Keratinocyte (primary cell): ENCODE data around the gene CAP2. TPM values are rescaled to one million over a fixed set of nuclear protein-coding genes. Genes with fewer than 3 reads are reported as not detected.

ENCODE experiments used
- DNase-seq: peaks from one replicate; pipeline ENCODE4 v3.0.0-alpha.2; 2011; ENCODE audit warnings: low read depth, missing footprints, low spot score
- FAIRE-seq: peaks from 2 replicates; lab custom pipeline; 2011; peaks lifted over from hg19 to GRCh38; lab: Jason Lieb, UNC
- H2AFZ ChIP-seq: 2 replicates; pipeline ENCODE4 v1.6.0; 2012; ENCODE audit warnings: low read length, control low read depth, inconsistent platforms; ENCODE audit not compliant: control insufficient read depth
- H3K27ac ChIP-seq: 2 replicates; pipeline ENCODE4 v1.5.1; 2011; ENCODE audit warnings: low read length; ENCODE audit not compliant: control insufficient read depth, insufficient read depth
- H3K27me3 ChIP-seq: 3 replicates; pipeline ENCODE4 v1.6.0; 2011; ENCODE audit warnings: low read length; ENCODE audit not compliant: control insufficient read depth, insufficient read depth; ENCODE audit errors: extremely low read depth
- H3K36me3 ChIP-seq, 2 experiments: 2 replicates in 1 of 2; 3 replicates in 1 of 2; pipeline ENCODE4 v1.5.1; 2011; ENCODE audit warnings: low read length in 2 of 2, mild to moderate bottlenecking in 1 of 2; ENCODE audit not compliant: control insufficient read depth in 2 of 2, insufficient read depth in 2 of 2; ENCODE audit errors: extremely low read depth in 1 of 2
- H3K4me1 ChIP-seq: 3 replicates; pipeline ENCODE4 v1.5.1; 2011; ENCODE audit warnings: low read length; ENCODE audit not compliant: control insufficient read depth, insufficient read depth; ENCODE audit errors: extremely low read depth
- H3K4me2 ChIP-seq: 3 replicates; pipeline ENCODE4 v1.6.0; 2011; ENCODE audit warnings: low read depth, low read length; ENCODE audit not compliant: control insufficient read depth, insufficient read depth; ENCODE audit errors: extremely low read depth
- H3K4me3 ChIP-seq, 3 experiments: fragments of 200-600 bp in 1 of 3; sonication (generic) in 1 of 3; 2 replicates in 2 of 3; 3 replicates in 1 of 3; pipeline ENCODE4 v1.5.1; 2011 to 2016; ENCODE audit warnings: low read length in 3 of 3, mild to moderate bottlenecking in 3 of 3, control low read depth in 2 of 3, inconsistent platforms in 1 of 3, low read depth in 1 of 3, mixed read lengths in 1 of 3, mixed run types in 1 of 3, moderate library complexity in 1 of 3; ENCODE audit not compliant: control insufficient read depth in 2 of 3, insufficient read depth in 2 of 3; ENCODE audit errors: extremely low read depth in 1 of 3
- H3K79me2 ChIP-seq: 2 replicates; pipeline ENCODE4 v1.6.0; 2012; ENCODE audit warnings: low read length; ENCODE audit not compliant: control insufficient read depth, insufficient read depth
- H3K9ac ChIP-seq: 3 replicates; pipeline ENCODE4 v1.6.0; 2011; ENCODE audit warnings: low read length; ENCODE audit not compliant: control insufficient read depth, insufficient read depth; ENCODE audit errors: extremely low read depth
- H3K9me1 ChIP-seq: 3 replicates; pipeline ENCODE4 v1.6.0; 2011; ENCODE audit warnings: low read length; ENCODE audit not compliant: control insufficient read depth, insufficient read depth; ENCODE audit errors: extremely low read depth
- H3K9me3 ChIP-seq: 2 replicates; pipeline ENCODE4 v1.5.1; 2012; ENCODE audit warnings: low read depth, low read length; ENCODE audit not compliant: control insufficient read depth
- H4K20me1 ChIP-seq: 3 replicates; pipeline ENCODE4 v1.6.0; 2011; ENCODE audit warnings: low read length; ENCODE audit not compliant: control insufficient read depth, insufficient read depth; ENCODE audit errors: extremely low read depth
- EZH2 ChIP-seq: IDR thresholded peaks from one replicate; pipeline ENCODE4 v1.6.1; 2012; ENCODE audit warnings: inconsistent platforms, mild to moderate bottlenecking, low read length, moderate library complexity
- dilution Hi-C: fragments of 300-500 bp; cut with MboI; formaldehyde crosslinking; loops from one replicate; pipeline ENCODE4 v1.7.0; 2020; ENCODE audit warnings: low sequenced_read_pairs; ENCODE audit not compliant: extremely low pct_ligation_motif_present
- polyA plus RNA-seq, 5 experiments: library from polyadenylated mRNA; depleted of rRNA in 3 of 5; stranded (reverse) in 3 of 5; stranded (forward) in 1 of 5; unstranded in 1 of 5; fragments of >200 nt; gene quantifications; 1 replicate in 1 of 5; 2 replicates in 3 of 5; 3 replicates in 1 of 5; pipeline versions ENCODE4 v1.2.1 to v1.2.3, GENCODE V29; 2011 to 2012; ENCODE audit warnings: missing spikeins in 2 of 5, low read depth in 1 of 5, low replicate concordance in 1 of 5
- TF ChIP-seq, protein P1 (sequence below), 3 experiments: IDR thresholded peaks in 1 of 3; conservative IDR thresholded peaks in 1 of 3; optimal IDR thresholded peaks in 1 of 3; 2 replicates in 2 of 3; 3 replicates in 1 of 3; pipeline versions ENCODE3 to v1.5.1; 2011; ENCODE audit warnings: low read length in 3 of 3, mild to moderate bottlenecking in 3 of 3, moderate library complexity in 2 of 3, control low read depth in 1 of 3, inconsistent platforms in 1 of 3; ENCODE audit not compliant: insufficient read depth in 2 of 3; ENCODE audit errors: extremely low read depth in 1 of 3

CAP2 gene
- polyA plus RNA-seq, 1 donor (not counting 4 experiments of a cell fraction or from before 2014, with no cell fraction given), result 12.1 TPM

DNA sequence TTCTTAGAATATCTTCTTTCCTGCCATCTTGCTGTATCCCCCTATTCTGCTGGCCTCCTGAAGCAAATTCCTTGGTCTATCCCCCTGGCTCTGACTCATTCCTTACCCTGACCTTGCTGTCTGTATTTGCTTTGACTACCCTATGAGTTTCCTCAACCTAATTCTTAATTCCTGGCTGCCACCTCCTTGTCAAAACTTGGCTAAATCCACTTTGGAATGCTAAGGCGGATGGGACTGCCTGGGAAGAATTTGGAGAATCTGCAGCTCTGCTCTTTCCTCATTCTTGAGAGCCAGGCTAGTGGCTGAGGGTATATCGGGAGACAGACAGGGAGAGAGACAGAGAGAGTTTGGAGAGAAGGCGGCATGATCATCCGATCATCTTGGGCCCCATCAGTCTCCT lies 24.4 kb downstream of the CAP2 start:
- FAIRE-seq, result peak; percentile 62
- no peak overlapping the region for H2AFZ ChIP-seq
- H3K9me1 ChIP-seq, result no peaks in the 10 kb centered on the region
- H4K20me1 ChIP-seq, result no peaks in the 10 kb centered on the region
- no peaks in the 10 kb centered on the region for H3K9me3 ChIP-seq
- peaks cover 0 to 1% of the 10 kb centered on the region in 2 experiments for H3K36me3 ChIP-seq
- no peaks in the 10 kb centered on the region for H3K27me3 ChIP-seq
- dilution Hi-C loops, result no loop called here
- DNase-seq, result no peak
- H3K27ac ChIP-seq, result no peak overlapping the region
- H3K9ac ChIP-seq, result no peak overlapping the region
- H3K4me3 ChIP-seq, result no peak overlapping the region
- H3K4me1 ChIP-seq, result peaks cover 22% of the 10 kb centered on the region
- peaks cover 21% of the 10 kb centered on the region for H3K79me2 ChIP-seq
- H3K4me2 ChIP-seq, result peak overlapping the region; percentile 35
- no peak for TF ChIP-seq EZH2
- TF ChIP-seq, protein P1, sequence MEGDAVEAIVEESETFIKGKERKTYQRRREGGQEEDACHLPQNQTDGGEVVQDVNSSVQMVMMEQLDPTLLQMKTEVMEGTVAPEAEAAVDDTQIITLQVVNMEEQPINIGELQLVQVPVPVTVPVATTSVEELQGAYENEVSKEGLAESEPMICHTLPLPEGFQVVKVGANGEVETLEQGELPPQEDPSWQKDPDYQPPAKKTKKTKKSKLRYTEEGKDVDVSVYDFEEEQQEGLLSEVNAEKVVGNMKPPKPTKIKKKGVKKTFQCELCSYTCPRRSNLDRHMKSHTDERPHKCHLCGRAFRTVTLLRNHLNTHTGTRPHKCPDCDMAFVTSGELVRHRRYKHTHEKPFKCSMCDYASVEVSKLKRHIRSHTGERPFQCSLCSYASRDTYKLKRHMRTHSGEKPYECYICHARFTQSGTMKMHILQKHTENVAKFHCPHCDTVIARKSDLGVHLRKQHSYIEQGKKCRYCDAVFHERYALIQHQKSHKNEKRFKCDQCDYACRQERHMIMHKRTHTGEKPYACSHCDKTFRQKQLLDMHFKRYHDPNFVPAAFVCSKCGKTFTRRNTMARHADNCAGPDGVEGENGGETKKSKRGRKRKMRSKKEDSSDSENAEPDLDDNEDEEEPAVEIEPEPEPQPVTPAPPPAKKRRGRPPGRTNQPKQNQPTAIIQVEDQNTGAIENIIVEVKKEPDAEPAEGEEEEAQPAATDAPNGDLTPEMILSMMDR (optimal IDR thresholded peaks at IDR 0.05 in 1 of 3, IDR thresholded peaks at IDR 0.05 in 1 of 3, conservative IDR thresholded peaks at IDR 0.05 in 1 of 3; ENCODE audit: extremely low read depth in 1 of 3, insufficient read depth in 2 of 3, low read length in 3 of 3), result no peak

DNA sequence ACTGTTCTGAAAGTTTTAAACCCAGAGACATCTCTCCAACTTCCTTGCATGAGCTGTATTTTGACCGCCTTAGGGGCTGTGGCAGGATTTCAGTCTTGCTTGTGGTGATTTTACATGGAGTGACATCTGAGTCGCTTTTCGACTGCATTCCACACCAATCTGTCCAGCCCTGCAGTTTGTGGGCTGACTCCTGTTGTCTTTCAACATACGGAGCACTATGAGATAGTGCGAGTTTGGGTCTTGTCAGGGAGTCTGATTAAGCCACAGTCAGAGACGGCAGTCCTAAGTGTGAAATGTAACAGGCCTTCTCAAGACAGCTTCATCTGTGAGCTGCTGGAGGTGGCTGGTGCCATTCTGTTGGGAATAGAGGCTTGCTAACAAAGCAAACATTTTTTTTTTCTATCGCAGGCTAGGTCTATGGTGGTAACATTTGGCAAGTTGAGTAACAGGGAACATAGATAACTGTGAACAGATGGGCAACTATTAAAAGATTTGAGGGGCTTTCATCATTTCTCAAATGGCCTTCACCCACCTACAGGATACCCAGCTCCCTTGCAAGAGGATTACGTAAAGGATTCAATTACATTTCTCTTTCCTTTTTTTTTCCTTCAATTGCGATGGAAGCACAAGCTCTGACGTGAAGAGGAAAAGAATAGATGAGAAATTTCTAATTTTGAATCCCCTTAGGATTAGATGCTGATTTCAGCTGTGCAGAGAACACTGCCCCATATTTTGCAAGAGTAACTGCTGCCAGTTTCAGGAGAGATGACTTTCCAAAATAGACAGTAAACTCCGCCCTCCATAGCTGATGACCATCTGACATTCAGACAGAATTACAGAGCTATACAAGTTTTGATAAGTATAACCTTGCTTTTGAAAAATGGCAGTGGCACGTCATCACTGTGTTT lies 25.1 kb downstream of the CAP2 start:
- H3K4me3 ChIP-seq, result no peak overlapping the region
- H3K27me3 ChIP-seq, result no peaks in the 10 kb centered on the region
- FAIRE-seq (no peak), DNase-seq (peak; percentile 21)
- no peak overlapping the region for H2AFZ ChIP-seq
- no peaks in the 10 kb centered on the region for H4K20me1 ChIP-seq
- no peaks in the 10 kb centered on the region for H3K9me3 ChIP-seq
- TF ChIP-seq EZH2, result no peak
- TF ChIP-seq, protein P1 (optimal IDR thresholded peaks at IDR 0.05 in 1 of 3, IDR thresholded peaks at IDR 0.05 in 1 of 3, conservative IDR thresholded peaks at IDR 0.05 in 1 of 3; ENCODE audit: extremely low read depth in 1 of 3, insufficient read depth in 2 of 3, low read length in 3 of 3), result no peak
- H3K27ac ChIP-seq, result peak overlapping the region; percentile 19
- no peak overlapping the region for H3K9ac ChIP-seq
- dilution Hi-C loops, result no loop called here
- peaks cover 18% of the 10 kb centered on the region for H3K4me1 ChIP-seq
- no peaks in the 10 kb centered on the region for H3K9me1 ChIP-seq
- H3K4me2 ChIP-seq, result peak overlapping the region; percentile 35
- peaks cover 0 to 3% of the 10 kb centered on the region in 2 experiments for H3K36me3 ChIP-seq
- peaks cover 20% of the 10 kb centered on the region for H3K79me2 ChIP-seq
